DMS 273 (cell line): Measurements from ENCODE around the gene GDF11.

Experiments used
- DNase-seq: peaks from one replicate; lab custom pipeline; 2025; ENCODE audit not compliant: unreplicated experiment; lab: John Stamatoyannopoulos, UW

Gene GDF11

GRCh38 chr12:55777856-55778255 lies 34.9 kb downstream of the GDF11 start:
- no peak for DNase-seq

- no peak for DNase-seq
These were observed 37.8 kb downstream of the GDF11 start for GRCh38 chr12:55780685-55781084.

- no peak for DNase-seq
These were observed 45.6 kb downstream of the GDF11 start for GRCh38 chr12:55788546-55788945.

GRCh38 chr12:55789171-55789570 lies 46.2 kb downstream of the GDF11 start:
- no peak for DNase-seq

GRCh38 chr12:55789893-55790292 lies 47.0 kb downstream of the GDF11 start:
- DNase-seq = no peak

GRCh38 chr12:55795950-55796349 lies 53.0 kb downstream of the GDF11 start:
- DNase-seq = no peak

- peak; percentile 41 for DNase-seq
These were observed 54.1 kb downstream of the GDF11 start for GRCh38 chr12:55797068-55797467.

GRCh38 chr12:55797550-55797949 lies 54.6 kb downstream of the GDF11 start:
- no peak for DNase-seq
